GM15510 (cell line): ENCODE data around the gene CCDC85B.

Source experiments
- POLR2A ChIP-seq: IDR thresholded peaks from 3 replicates; pipeline ENCODE4 v1.6.1; 2011; ENCODE audit warnings: borderline replicate concordance; ENCODE audit not compliant: insufficient read length; ENCODE audit errors: extremely low read depth

Gene CCDC85B

DNA sequence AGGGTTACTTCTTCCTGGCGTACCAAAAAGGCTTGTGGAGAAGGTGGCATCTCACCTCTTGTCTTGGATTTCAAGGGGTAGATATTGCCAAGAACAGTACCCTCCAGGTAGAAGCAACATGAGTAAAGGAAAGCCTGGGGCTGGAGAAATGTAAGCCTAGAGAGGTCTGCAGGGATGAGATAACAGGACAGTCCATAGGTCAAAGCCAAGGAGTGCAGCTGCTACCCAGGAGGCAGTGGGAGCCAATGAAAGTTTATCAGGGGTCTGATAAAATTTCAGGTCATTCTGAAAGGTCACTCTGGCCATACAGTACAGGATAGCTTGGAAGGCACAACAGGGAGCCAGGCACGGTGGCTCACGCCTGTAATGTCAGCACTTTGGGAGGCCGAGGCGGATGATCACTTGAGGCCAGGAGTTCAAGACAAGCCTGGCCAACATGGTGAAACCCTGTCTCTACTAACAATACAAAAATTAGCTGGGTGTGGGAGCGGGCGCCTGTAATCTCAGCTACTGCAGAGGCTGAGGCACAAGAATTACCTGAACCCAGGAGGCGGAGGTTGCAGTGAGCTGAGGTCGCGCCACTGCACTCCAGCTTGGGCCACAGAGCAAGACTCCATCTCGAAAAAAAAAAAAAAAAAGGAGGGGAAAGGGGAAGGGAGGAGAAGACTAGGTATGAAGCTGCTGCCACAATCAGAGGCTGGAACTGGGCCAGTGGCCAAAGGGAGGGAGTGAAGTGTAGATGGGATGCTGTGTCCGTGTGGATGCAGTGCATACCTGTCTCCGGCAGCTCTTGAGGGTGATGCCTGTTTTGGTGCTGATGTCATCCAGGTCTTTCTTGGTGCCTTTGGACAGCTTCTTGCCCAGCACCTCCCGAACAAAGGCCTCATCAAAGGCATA, 3.4 kb upstream of the CCDC85B start:
- TF ChIP-seq POLR2A: no peak

GRCh38 chr11:65887723-65888162, 2.7 kb upstream of the CCDC85B start:
- TF ChIP-seq POLR2A: no peak

- peak; percentile 98 for TF ChIP-seq POLR2A
Measured at GRCh38 chr11:65888163-65888814, 2.2 kb upstream of the CCDC85B start, which contains the start of gene FIBP. Gene FIBP (minus strand): TSS chr11:65888471. CDS start chr11:65888418, 53 bp downstream.

DNA sequence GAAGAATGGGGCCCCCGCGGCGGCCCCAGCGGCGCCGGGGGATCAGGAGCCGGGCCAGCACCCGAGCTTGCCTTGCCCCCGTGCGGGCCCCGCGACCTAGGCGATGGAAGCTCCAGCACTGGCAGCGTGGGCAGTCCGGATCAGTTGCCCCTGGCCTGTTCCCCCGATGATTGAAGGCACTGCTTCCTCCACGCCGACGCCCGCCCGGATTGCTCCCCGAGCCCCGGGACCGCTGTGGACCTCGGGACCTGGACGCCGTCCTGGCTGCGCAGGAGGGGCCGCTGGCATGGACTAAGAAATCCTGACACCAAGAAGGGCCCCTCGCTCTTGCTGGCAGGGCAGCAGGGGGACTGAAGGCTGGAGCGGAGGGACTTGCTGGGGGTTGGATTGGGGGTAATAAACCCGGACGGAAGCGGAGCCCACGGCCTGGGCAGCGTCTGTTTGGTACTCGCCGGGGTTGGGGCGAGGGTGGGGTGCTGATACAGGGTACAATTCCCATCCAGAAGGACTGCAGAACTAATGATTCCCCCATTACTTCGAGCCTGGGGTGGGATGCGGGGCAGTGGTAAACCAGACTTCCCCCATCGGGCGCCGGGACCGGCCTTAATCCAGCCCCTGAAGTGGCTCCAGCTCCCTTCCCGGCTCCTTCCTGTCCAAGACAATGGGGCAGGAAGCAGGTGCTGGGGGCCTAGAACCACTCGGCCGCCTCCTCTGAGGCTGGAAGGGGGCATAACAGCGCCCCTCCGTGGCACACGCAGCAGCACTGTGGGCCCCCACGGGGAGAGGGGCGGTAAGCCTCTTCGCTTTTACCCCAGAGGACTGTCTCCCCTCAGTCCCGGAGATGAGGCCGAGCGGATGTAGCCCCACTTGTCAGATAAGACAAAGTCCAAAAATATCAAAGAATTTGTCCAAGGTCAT, 1.0 kb downstream of the CCDC85B start:
- TF ChIP-seq POLR2A: peak; percentile 27

DNA sequence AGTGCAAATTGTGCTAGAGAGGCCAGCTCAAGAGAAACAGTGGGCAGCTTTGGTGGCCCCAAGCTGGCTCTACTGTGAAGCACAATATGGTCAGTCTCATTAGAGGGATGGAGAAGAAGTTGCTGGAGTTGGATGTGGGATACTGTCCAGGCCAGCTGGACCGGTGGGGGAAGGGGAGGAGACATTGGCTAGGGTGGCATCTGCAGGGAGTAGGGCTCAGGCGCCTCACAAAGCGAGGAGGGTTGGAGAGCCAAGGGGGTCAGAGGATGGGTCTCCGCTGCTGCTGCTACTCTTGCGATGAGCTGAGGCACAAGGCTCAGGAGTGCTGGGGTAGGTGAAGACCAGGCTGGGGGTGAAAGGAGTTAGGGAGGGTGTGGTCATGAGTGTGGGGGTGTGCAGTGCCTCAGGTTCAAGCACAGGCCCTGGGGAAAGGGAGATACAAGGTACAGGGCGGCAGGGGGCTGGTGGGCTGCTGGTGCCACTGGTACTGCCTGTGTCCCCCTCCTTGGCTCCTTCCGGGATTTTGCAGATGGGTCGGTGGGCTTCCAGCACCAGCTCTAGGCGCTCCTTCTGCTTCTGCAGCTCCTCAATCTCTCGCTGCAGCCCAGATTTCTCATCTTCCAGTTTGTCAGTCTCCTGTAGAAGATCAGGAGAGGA, 2.3 kb downstream of the CCDC85B start:
- TF ChIP-seq POLR2A: no peak

GRCh38 chr11:65894034-65894591, 3.6 kb downstream of the CCDC85B start:
- peak; percentile 58 for TF ChIP-seq POLR2A

DNA sequence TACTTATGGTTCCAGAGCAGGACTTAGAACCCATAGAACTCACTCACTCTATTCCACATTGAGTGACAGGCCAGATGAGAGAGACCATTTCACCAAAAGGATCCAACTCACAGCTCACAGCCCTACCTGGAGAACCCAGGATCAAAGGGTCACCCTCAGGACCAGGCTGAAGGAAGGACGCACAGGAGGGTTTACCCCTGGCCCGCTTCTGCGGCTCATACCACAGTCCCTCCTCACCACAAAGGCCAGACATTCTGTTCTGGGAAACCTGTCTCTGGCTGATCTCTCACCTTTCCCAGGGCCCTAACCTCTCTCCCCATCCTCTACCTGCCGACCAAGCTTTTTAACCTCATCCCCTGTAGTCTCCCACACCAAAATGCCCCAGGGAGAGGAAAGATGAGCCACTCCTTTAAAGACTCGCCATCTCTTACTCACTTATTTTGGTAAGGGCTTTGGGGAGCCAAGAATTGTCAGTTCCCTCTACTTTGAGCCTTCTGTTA, 5.1 kb downstream of the CCDC85B start:
- TF ChIP-seq POLR2A: no peak

GRCh38 chr11:65896034-65896999, 5.8 kb downstream of the CCDC85B start:
- TF ChIP-seq POLR2A: no peak

DNA sequence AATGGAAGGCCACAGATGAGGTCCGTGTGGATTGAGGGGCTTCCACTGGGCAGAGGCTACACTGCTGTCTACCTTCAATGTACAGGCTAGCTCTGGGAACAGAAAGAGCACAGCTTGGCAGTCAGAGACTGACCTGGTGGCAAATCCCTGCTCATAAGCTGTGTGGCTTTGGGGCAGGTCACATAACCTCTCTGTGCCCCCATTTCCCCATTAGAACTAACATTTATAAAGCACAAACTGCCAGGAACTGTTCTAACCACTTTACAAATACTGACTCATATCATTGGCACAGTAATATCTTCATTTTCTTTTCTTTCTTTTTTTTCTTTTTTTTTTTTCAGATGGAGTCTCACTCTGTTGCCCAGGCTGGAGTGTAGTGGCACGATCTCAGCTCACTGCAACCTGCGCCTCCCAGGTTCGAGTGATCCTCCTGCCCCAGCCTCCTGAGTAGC, 6.6 kb downstream of the CCDC85B start:
- no peak for TF ChIP-seq POLR2A

GRCh38 chr11:65898656-65899355, 8.3 kb downstream of the CCDC85B start:
- no peak for TF ChIP-seq POLR2A

DNA sequence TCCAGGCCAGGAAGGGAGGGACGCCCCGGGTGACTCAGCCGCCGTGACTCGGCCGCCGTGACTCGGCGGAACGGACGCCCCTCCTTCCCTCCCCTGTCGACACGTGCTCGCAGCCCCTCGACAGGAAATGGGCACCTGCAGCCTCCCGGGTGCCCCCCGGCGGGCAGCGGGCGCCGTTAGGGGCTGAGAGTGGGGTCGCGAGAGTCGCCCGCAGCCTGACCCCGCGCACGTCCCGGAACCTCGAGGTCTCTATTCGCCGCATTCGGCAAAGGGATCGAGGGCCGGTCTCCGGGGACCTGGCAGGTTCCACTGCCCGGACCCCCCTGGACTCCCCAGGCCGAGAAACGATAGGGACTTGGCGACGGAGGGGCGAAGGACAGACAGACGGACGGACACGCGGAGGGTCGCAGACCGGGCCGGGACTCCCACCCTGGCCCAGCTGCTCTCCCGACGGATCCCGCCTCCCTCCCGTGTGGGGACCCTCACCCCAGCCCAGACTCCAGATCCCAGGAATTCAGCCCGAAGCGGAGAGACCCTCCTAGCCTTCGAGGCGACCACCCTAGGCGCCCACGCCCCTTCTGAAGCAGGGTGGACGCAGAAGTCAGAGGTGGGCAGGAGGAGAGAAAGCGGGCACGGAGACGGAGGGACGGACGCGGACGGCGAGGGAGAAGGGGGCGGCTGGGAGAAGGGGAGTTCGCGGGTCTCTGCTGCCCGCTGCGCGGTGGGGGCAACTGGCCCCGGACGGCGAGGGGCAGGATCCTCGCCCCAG, 9.1 kb downstream of the CCDC85B start:
- no peak for TF ChIP-seq POLR2A
